NT2/D1 (cell line): ENCODE results near the gene CATSPER4.

Source experiments
- YY1 ChIP-seq: IDR thresholded peaks from 2 replicates; pipeline ENCODE4 v1.6.1; 2011; ENCODE audit not compliant: insufficient read length, insufficient read depth
- ZNF274 ChIP-seq: IDR thresholded peaks from 2 replicates; pipeline ENCODE4 v1.6.1; 2011; ENCODE audit warnings: mild to moderate bottlenecking, low read depth, low read length

- no peak for TF ChIP-seq ZNF274
- TF ChIP-seq YY1 = no peak
Measured at GRCh38 chr1:26160527-26161414, 29.6 kb upstream of the CATSPER4 start.
